PC-9 (cell line): Measurements from ENCODE around the gene TENT4A.

Source experiments
- CTCF ChIP-seq: fragments of 200-600 bp; sonication (generic); conservative IDR thresholded peaks from 2 replicates; pipeline ENCODE4 v1.6.1; 2017; ENCODE audit warnings: mixed run types, antibody characterized with exemption, mild to moderate bottlenecking, moderate library complexity
- EZH2 ChIP-seq: fragments of 200-600 bp; sonication (generic); IDR thresholded peaks from 2 replicates; pipeline ENCODE4 v1.8.0; 2017; ENCODE audit warnings: antibody characterized with exemption, low read depth

- TF ChIP-seq CTCF (no peak), EZH2 (no peak)
Observed at GRCh38 chr5:6736106-6736505, 22.9 kb downstream of the TENT4A start.
